HUDEP-2 (cell line): ENCODE data around the gene CAMK2B.

Source experiments
- DNase-seq, 76 experiments: peaks; one replicate each; lab custom pipeline; 2025; ENCODE audit not compliant: unreplicated experiment in 76 of 76; lab: John Stamatoyannopoulos, UW

The CAMK2B gene

DNA sequence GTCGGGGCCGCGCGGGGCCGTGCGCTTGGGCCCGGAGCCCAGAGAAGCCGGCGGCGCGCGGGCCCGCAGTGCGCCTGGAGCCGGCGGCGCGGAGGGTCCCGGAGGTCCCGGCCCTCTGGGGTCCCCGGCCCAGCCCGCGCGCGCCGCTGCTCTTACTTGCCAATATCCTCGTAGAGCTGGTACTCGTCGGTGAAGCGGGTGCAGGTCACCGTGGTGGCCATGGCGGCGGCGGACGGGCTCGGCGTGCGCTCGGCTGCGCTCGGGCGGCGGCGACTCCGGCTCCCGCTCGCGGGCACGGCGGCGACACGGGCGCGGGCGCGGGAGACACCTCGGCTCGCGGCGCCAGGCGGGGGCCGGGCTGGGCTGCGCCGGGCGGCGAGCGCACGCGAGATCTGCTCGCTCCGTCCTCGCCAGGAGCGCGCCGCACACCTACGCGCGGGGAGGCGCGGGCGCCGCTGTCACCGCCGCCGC lies at the start of gene CAMK2B:
CAMK2B (minus strand) TSS at position 394 of the 471 bp plus-strand sequence; CDS start at position 221, 173 bp downstream.
- DNase-seq: no peak

- DNase-seq: no peak
These were observed 48.8 kb upstream of the CAMK2B start for GRCh38 chr7:44374007-44374763.

GRCh38 chr7:44373418-44373740 lies 48.0 kb upstream of the CAMK2B start:
- no peak for DNase-seq

DNA sequence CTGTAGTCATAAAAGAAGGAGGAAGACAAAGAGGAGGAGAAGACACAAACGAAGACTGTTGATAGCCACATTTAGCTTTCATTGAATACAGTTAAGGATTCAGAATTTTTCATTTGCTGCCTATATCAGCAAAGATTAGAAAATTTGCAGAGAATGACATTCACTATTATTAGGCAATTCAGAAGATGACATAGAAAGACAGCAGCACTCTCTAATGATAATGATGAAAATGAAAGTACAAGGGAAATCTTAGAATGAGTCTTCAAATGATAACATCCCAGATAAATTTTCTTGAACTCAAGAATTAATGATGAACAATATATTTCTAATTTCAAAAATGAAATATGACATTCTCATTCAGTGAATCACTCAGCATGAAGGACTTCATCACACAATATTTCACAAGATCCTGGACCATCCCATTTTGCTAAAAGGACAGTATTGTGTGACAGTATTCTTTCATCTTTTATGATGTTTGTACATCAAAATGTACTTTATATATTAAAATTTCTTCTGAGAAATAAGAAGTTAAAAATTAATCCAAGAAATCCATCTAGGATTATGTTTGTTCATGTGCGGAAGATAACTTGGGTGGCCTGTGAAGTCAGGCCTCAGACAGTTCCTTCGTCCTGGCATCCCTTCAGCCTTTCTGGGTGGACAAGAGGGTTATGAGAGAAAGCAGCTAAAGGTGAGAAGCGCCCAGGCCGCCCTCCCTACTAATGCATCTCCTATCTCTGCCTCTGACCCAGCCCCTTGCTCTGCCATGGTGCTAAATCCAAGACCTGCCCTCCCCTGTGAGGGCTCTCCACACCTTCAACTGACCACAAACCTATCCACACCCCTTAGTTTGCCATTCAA lies 47.4 kb upstream of the CAMK2B start:
- no peak for DNase-seq

DNA sequence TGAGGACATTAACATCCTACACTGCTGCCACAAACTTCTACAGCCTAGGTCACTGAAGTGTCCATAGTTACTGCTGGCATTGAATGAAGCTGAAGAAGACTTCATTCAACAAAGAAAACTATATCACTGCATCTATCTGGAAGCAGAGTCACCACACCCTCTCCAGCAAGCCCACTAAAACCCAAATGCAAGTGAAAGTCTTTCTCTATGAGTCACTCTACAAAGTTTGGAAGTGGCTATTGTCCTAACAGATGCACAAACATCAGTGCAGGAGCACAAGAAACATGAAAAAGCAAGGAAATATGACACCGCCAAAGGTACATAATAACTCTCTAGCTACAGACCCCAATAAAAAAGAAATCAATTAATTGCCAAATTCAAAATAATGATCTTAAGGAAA lies 43.5 kb upstream of the CAMK2B start:
- no peak for DNase-seq

DNA sequence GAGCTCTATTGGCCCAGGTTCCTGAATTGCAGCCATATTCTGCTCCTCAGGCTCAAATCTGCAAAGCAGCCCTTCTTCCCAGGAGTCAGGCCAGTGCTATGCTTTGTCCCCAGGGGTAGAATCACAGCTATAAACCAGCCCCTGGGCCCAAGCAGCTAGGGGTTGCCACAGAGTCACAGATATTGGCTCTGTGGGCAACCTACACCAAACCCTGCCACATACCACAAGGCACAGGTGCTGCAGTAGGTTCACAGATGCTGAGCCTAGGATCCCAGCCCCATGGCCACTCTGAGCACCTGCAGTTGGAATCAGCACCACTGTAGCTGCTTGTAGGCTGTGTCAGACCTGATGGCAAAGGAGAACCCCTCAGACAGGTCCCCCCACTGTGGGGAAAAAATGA lies 43.1 kb upstream of the CAMK2B start:
- no peak for DNase-seq

- no peak for DNase-seq
These were observed 42.2 kb upstream of the CAMK2B start for GRCh38 chr7:44367475-44368043.

- DNase-seq: no peak
These were observed 41.6 kb upstream of the CAMK2B start for GRCh38 chr7:44366986-44367385.

- no peak for DNase-seq
These were observed 28.3 kb upstream of the CAMK2B start for GRCh38 chr7:44353668-44354067.

DNA sequence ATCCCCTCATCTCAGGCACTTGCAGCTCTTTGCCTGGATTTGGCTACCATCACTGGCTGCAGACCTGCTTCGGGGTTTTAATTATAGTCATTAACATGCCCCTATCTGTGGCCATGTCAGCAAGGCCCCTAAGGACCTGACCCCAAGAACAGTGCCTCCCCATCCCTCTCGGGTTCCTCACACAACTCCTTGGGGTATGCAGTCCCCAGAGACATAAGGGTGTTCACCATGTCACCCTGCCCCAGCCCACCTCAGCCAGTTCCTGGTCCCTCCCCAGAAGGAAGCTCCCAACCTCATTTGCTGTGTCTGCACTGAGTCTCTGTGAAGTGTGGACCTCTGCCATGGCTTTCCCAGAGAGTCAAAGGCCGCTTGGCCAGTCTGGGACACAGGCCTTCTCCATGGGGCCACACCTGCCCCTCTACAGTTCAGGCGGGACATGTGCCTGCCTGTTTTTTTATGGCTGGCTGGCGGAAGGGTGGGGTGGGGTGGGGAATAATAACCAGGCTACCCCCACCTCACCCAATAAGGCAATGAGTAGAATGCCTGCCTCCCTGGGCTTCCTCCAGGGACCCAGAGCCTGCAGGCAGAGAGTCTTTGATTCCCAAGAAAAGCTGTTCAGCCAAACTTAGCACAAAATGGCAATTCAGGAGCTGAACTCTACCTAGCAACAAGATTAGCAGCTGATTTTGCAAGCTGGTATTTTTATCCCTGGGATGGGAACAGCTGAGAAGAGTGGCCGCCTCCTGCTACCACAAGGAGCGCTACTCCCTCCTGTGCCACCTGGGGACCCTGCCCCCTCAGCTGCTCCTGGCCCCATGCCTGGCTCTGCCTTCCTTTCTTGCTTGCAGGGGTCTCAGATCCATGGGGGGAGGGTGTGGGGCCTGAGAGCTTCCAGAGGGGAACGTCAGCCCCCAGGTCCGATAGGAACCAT lies 23.7 kb upstream of the CAMK2B start:
- no peak for DNase-seq

DNA sequence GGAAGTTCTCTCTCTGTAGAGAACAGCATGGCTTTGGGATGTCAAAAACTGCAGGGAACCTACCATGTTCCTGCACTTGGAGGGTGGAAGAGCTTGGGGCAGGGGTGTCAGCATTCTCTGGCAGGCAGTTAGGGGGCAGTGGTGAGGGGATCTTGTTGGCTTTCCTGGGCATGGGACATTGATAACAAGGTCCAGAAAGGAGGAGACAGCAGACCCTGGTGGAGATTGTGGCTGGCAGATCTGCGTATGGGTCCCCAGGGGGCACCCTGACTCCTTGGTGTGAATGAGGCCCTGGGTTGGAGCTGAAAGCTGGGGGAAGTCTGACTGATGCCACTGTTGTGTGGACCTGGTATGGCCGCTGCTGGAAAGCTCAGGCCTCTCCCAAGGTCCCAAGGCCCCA lies 22.9 kb upstream of the CAMK2B start:
- peak in 23 of 76 experiments; percentile 6 to 35 (median 14) for DNase-seq

GRCh38 chr7:44347546-44348114 lies 22.2 kb upstream of the CAMK2B start:
- DNase-seq: no peak

GRCh38 chr7:44346063-44346462 lies 20.7 kb upstream of the CAMK2B start:
- DNase-seq: no peak

GRCh38 chr7:44341401-44341800 lies 16.0 kb upstream of the CAMK2B start:
- DNase-seq: no peak

GRCh38 chr7:44338600-44338999 lies 13.2 kb upstream of the CAMK2B start:
- no peak for DNase-seq

GRCh38 chr7:44336491-44336890 lies 11.1 kb upstream of the CAMK2B start:
- DNase-seq: no peak

DNA sequence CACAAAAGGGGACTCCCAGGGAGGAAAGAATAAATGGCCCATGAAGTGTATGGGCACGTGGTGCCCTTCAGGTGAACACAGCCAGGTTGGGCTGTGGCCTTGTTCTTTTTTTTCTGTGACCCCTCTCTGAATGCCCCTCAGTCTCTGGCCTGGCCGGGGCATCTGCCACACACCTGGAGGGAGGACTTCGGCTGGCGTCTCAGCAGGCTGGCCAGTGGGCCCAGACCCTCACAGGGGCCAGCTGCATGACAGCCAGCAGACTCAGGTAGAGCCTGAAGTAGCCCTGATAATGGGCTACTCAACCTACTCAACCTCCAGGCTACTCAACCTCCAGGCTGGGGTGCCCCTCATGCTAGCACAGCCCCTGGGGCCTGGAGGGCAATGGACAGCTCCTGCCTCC lies 9.8 kb upstream of the CAMK2B start:
- DNase-seq: no peak

- DNase-seq: no peak
These were observed 9.3 kb upstream of the CAMK2B start for GRCh38 chr7:44334734-44335097.

DNA sequence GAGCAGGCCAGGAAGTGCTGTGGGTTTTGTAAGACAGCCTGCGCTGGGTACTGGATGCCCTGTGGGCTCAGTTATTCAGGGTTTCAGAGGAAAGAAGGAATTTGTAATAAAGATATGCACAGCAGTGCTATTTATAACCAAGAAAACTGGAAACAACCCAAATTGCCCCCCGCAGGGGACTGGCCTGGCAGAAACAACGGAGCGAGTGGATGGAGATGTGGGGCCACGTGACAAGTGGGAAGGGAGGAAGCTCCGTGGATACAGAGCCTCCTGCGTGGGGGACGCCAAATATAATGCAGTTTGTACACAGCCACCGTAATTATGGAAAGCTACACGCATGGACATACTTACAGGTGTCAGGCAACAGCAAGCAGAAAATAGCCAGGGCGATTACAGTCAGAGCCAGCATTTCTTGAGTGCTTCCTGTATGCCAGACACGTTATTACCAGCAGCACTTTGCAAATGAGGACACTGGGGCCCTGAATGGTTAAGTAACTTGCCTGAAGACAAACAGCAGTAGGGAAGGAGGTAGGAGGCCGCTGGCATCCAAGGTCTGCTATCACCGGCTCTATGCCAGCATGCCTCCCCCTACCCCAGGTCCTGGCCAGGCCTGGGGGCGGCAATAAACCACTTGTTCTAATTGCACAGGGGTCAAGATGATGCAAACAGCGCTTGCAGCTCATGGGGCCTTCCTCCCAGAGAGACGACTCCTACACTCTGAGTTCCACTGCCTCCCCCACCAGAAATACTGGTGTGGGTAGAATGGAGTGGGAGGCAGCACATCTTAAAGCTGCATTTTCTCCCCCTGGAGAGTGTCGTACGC lies 8.7 kb upstream of the CAMK2B start:
- DNase-seq: no peak
